Retinal pigment epithelial cell (primary cell): ENCODE measurements around the gene PDE2A.

ENCODE experiments used
- DNase-seq: peaks from one replicate; pipeline ENCODE4 v3.0.0-alpha.2; 2010; ENCODE audit warnings: low read depth
- H3K4me3 ChIP-seq: 2 replicates; pipeline ENCODE4 v1.5.1; 2011; ENCODE audit warnings: mild to moderate bottlenecking, low read length, control low read depth, moderate library complexity
- CTCF ChIP-seq: conservative IDR thresholded peaks from 2 replicates; pipeline ENCODE4 v1.5.1; 2011; ENCODE audit warnings: low read depth, low read length, control low read depth, inconsistent platforms

PDE2A gene

DNA sequence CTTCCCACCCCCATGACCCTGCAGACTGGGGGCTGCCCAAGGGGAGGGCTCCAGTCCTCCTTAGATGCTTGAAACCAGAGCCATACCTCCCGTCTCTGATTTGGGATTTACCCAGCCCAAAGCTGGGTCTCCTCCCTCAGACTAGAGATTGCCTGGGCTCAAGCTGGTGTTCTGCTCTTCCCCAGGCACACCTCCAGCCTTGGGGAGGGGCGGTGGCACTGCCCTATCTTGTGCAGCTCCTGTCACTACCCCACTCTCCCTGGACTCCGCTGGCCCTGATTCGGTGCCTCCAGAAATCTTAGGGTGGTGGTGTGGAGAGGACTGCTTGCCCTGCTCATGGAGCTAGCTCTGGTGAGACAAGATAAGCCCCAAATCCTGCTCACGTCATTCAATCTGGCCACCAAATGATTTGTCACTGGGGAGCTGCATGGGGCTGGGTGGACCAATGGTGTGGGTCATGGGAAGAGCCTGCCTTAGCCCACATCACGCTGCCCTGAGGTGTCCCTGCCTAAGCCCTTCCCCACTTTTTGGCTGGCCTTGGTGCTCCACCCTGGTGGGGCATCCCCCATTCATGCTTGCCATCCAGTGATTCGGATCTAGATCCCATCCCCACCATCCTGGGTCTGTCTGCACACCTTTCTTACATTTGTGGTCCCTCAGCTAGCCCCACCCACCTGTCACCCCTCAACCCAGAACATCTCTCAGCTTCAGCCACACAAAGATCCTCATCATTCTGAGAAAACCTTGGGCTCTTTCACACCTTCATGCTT, 87.7 kb downstream of the PDE2A start:
- TF ChIP-seq CTCF: no peak
- no peak overlapping the region for H3K4me3 ChIP-seq
- no peak for DNase-seq

DNA sequence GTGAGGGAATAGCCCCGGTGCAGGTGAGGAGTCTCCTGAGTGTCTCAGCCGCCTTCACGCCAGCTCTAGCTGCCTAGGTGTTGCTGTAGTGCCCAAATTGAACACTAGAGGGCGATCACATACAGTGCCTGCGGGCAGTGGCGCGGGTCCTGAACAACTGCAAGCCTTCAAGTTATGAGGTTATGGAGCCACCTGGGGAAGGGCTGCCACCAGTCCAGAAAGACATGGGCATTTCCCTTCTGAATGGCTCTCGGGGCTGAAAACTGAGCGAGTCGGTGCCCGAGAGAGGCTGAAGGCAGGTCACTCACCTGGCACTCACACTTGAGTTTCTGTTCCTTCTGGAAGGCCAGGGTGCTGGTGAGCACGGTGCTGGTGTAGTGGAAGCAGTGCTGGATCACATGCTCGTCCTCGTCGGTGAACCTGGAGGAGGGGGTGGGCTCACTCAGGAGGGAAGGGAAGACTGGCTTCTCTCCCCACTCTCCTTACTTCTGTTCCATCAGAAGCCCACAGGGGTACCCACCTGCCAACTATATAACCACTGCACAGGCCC, 88.4 kb downstream of the PDE2A start:
- no peak for DNase-seq
- no peak overlapping the region for H3K4me3 ChIP-seq
- TF ChIP-seq CTCF: peak; percentile 79

DNA sequence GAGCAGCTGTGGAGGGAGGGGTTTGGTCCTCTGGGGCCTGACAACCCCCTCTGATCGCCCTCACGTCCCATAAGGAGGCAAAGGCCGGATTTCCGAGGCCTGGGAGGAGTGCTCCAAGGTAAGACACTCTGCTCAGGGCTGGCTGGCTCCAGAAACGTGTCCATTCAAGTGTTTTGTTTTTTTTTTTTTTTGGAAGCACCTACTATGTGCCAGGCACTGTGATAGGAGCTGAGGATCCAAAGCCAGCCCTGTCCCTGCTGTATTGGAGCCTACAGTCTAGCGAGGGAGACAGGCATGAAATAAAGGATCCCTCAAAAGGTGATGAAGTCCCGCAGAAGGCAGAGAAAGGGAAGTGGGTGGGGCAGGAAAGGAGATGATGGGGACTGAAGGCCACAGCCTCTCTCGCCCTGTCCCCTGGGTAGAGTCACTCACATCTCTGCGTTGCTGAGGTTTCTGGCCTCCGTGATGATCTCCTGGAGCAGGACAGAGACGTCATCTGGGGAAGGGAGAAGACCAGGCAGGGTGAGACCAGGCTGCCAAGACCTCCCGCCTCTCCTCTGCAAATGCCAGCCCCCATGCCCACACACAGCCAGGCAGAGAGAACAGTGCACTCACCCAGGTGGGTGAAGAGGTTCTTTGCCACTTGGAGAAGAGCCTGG, 89.2 kb downstream of the PDE2A start:
- no peak for TF ChIP-seq CTCF
- no peak overlapping the region for H3K4me3 ChIP-seq
- no peak for DNase-seq

- DNase-seq: no peak
- no peak for TF ChIP-seq CTCF
- no peak overlapping the region for H3K4me3 ChIP-seq
These were observed 89.8 kb downstream of the PDE2A start for GRCh38 chr11:72584293-72584938.

- no peak overlapping the region for H3K4me3 ChIP-seq
- DNase-seq: no peak
- no peak for TF ChIP-seq CTCF
These were observed 90.5 kb downstream of the PDE2A start for GRCh38 chr11:72583616-72584292.

DNA sequence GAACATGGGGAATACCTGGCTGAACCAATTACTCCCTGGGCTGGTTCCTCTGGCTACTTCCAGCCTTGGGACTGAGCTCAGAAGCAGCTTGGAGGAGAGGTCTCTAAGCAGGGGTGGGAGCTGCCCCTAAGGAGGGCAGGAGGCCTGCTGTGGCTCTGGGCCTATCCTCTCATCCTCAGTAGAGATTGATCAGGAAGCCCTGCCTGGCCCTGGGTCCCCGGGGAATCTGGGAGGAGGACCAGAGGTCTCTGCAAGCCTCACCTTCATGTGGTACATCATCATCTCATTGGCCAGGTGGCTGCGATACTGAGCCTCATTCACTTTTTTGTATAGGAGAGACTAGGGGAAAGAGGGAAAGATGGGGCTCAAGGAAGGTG, 91.1 kb downstream of the PDE2A start:
- no peak for DNase-seq
- no peak overlapping the region for H3K4me3 ChIP-seq
- TF ChIP-seq CTCF: no peak
